DOHH2 (cell line): ENCODE results near the gene SDF2L1.
"Not testable (repeated sequence)": the region's sequence is repeated elsewhere in the genome, so short reads cannot be mapped to it uniquely, and the experiment has no call there.

Source experiments
- H3F3A ChIP-seq: fragments of 200-600 bp; sonication (generic), shearing (Covaris generic); 2 replicates; pipeline ENCODE4 v1.6.0; 2016; ENCODE audit warnings: antibody characterized with exemption, mild to moderate bottlenecking; ENCODE audit not compliant: control insufficient read depth, insufficient read depth
- H3K27ac ChIP-seq: fragments of 200-600 bp; sonication (generic); 2 replicates; pipeline ENCODE4 v1.5.1; 2014; ENCODE audit warnings: low read depth, mild to moderate bottlenecking, low read length, moderate library complexity
- H3K27me3 ChIP-seq: fragments of 200-600 bp; sonication (generic); 2 replicates; pipeline ENCODE4 v1.6.1; 2014; ENCODE audit warnings: mild to moderate bottlenecking, low read length, mixed read lengths; ENCODE audit not compliant: control insufficient read depth
- H3K36me3 ChIP-seq: fragments of 200-600 bp; sonication (generic); 2 replicates; pipeline ENCODE4 v1.6.1; 2014; ENCODE audit warnings: mild to moderate bottlenecking, low read length, moderate library complexity, mixed read lengths; ENCODE audit not compliant: control insufficient read depth
- H3K4me1 ChIP-seq: fragments of 200-600 bp; sonication (generic); 2 replicates; pipeline ENCODE4 v1.6.1; 2014; ENCODE audit warnings: mild to moderate bottlenecking, low read length, mixed read lengths; ENCODE audit not compliant: control insufficient read depth
- H3K4me2 ChIP-seq: fragments of 200-600 bp; sonication (generic); 2 replicates; pipeline ENCODE4 v1.6.0; 2014; ENCODE audit warnings: mild to moderate bottlenecking, low read length, moderate library complexity
- H3K4me3 ChIP-seq: fragments of 200-600 bp; sonication (generic); 2 replicates; pipeline ENCODE4 v1.5.1; 2014; ENCODE audit warnings: mild to moderate bottlenecking, low read length, mixed read lengths
- H3K79me2 ChIP-seq: fragments of 200-600 bp; sonication (generic); 2 replicates; pipeline ENCODE4 v1.6.1; 2014; ENCODE audit warnings: mild to moderate bottlenecking, low read length, mixed read lengths; ENCODE audit not compliant: control insufficient read depth
- H3K9me2 ChIP-seq: fragments of 200-600 bp; sonication (generic); replicated peaks from 2 replicates; pipeline ENCODE4 v1.6.1; 2014; ENCODE audit warnings: mild to moderate bottlenecking, low read length, mixed read lengths; ENCODE audit not compliant: control insufficient read depth
- H3K9me3 ChIP-seq: fragments of 200-600 bp; sonication (generic); 2 replicates; pipeline ENCODE4 v1.6.1; 2014; ENCODE audit warnings: antibody characterized with exemption, low read length, mixed read lengths; ENCODE audit not compliant: control insufficient read depth, insufficient read depth
- H4K20me1 ChIP-seq: fragments of 200-600 bp; sonication (generic); 2 replicates; pipeline ENCODE4 v1.6.0; 2014; ENCODE audit warnings: low read depth, mild to moderate bottlenecking, antibody characterized with exemption, low read length, moderate library complexity; ENCODE audit not compliant: control insufficient read depth, insufficient read depth
- EZH2phosphoT487 ChIP-seq: fragments of 200-600 bp; sonication (generic); IDR thresholded peaks from 2 replicates; pipeline ENCODE4 v1.6.1; 2017; ENCODE audit warnings: borderline replicate concordance, mild to moderate bottlenecking, antibody characterized with exemption, low read length, moderate library complexity, mixed read lengths
- TF ChIP-seq, protein P1 (sequence below): fragments of 200-600 bp; sonication (generic); IDR thresholded peaks from one replicate; pipeline ENCODE4 v1.5.1; 2014; ENCODE audit warnings: antibody characterized with exemption, mild to moderate bottlenecking, low read depth, low read length; ENCODE audit not compliant: poor library complexity, severe bottlenecking

Gene SDF2L1

DNA sequence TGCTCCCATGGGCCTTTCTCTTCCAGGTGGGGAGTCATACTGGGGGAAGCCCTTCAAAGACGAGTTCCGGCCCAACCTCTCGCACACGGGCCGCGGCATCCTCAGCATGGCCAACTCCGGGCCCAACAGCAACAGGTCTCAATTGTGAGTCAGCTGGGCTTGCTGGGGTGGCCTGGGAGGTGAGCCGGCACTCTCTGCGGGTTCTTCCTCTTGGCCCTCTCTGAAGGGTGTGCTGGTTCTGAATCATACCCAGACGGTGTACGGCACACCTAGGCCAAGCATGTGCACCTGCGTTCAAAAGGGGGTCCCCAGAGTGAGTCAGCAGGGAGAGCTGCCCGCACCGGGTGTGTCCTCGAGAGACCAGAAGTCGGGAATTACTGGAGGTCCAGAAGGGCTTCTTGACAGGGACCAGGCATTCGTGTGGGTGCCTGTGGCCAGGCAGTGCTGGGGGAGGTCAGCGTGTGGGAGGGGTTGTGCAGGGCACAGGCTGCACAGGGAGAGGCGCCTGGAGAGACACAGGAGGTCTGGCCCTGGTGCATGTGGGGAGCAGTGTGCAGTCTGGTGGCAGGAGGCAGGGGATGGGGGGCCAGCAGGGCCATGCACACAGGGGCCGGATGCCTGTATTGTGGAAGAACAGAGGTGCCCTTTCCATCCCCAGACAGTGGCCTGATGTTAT, 46.7 kb downstream of the SDF2L1 start:
- no peaks in the 10 kb centered on the region for H3K9me3 ChIP-seq
- TF ChIP-seq EZH2phosphoT487, result no peak
- TF ChIP-seq, protein P1, sequence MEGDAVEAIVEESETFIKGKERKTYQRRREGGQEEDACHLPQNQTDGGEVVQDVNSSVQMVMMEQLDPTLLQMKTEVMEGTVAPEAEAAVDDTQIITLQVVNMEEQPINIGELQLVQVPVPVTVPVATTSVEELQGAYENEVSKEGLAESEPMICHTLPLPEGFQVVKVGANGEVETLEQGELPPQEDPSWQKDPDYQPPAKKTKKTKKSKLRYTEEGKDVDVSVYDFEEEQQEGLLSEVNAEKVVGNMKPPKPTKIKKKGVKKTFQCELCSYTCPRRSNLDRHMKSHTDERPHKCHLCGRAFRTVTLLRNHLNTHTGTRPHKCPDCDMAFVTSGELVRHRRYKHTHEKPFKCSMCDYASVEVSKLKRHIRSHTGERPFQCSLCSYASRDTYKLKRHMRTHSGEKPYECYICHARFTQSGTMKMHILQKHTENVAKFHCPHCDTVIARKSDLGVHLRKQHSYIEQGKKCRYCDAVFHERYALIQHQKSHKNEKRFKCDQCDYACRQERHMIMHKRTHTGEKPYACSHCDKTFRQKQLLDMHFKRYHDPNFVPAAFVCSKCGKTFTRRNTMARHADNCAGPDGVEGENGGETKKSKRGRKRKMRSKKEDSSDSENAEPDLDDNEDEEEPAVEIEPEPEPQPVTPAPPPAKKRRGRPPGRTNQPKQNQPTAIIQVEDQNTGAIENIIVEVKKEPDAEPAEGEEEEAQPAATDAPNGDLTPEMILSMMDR, result no peak
- no peaks in the 10 kb centered on the region for H3K27me3 ChIP-seq
- no peaks in the 10 kb centered on the region for H3K79me2 ChIP-seq
- no peak overlapping the region for H3K4me2 ChIP-seq
- H3F3A ChIP-seq, result no peaks in the 10 kb centered on the region
- H4K20me1 ChIP-seq, result no peaks in the 10 kb centered on the region
- H3K4me3 ChIP-seq, result no peak overlapping the region
- peaks cover 60% of the 10 kb centered on the region for H3K36me3 ChIP-seq
- no peaks in the 10 kb centered on the region for H3K9me2 ChIP-seq
- H3K27ac ChIP-seq, result no peak overlapping the region
- H3K4me1 ChIP-seq, result no peaks in the 10 kb centered on the region

DNA sequence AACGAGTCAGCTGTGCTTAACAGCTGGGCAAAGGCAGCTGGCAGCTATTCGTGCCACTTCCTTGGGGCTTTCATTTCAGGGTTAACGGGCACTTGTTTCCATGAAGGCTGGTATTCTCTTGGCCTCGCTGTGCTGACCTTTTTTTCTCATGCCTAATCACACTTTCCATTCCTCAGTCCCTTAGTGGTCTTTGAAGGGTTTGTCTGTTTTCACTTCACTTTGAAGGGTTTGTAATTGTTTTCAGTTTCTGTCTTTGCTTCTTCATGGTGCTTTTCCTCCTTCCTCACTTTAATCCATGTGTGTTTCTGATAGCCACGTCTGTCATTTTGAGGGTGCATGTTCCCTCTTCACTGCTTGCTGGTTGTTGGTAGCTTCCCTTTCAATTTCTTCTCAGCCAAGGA, 48.3 kb downstream of the SDF2L1 start:
- Histone ChIP-seq H4K20me1 (no peaks in the 10 kb centered on the region), H3K36me3 (peaks cover 66% of the 10 kb centered on the region), H3K27me3 (no peaks in the 10 kb centered on the region), H3K79me2 (no peaks in the 10 kb centered on the region), H3F3A (no peaks in the 10 kb centered on the region), H3K9me3 (no peaks in the 10 kb centered on the region), H3K4me2 (no peak overlapping the region), H3K4me3 (no peak overlapping the region), H3K4me1 (no peaks in the 10 kb centered on the region), H3K9me2 (no peaks in the 10 kb centered on the region), H3K27ac (no peak overlapping the region)
- TF ChIP-seq, protein P1, result no peak
- TF ChIP-seq EZH2phosphoT487, result no peak

DNA sequence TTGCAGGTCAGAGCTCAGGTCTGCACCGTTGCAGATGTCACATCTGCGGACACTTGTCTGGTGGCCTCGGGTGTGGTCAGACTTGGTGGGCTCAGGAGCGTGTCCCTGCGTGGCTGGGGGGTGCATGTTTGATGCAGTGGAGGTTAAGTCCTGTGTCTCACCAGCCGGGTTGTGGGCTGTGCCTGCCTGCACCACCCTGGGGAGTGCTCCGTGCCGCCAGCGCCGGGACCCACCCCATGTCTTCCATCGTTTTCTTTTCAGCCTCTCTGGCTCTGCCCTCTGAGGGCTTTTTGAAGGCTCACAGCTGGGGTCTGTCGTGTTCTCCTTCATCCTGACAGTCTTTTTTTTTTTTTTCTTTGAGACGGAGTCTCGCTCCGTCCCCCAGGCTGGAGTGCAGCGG, 49.7 kb downstream of the SDF2L1 start:
- Histone ChIP-seq H3K4me1 (no peaks in the 10 kb centered on the region), H3K4me2 (no peak overlapping the region), H3K9me3 (no peaks in the 10 kb centered on the region), H3K36me3 (peaks cover 67% of the 10 kb centered on the region), H3K79me2 (no peaks in the 10 kb centered on the region), H3K27ac (no peak overlapping the region), H3K4me3 (no peak overlapping the region), H3F3A (no peaks in the 10 kb centered on the region), H3K27me3 (no peaks in the 10 kb centered on the region), H3K9me2 (no peaks in the 10 kb centered on the region), H4K20me1 (no peaks in the 10 kb centered on the region)
- TF ChIP-seq, protein P1, result no peak
- no peak for TF ChIP-seq EZH2phosphoT487

DNA sequence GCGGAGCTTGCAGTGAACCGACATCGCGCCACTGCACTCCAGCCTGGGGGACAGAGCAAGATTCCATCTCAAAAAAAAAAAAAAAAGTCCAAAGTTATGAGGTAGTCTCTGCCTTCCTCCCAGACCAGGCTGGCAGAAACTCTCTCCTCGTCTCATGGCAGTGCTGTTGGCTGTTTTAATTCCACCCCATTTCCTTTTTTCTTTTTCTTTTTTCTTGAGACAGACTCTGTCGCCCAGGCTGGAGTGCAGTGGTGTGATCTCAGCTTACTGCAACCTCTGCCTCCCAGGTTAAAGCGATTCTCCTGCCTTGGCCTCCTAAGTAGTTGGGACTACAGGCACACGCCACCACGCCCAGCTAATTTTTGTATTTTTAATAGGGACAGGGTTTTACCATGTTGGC, 50.8 kb downstream of the SDF2L1 start:
- not testable (repeated sequence) for H4K20me1 ChIP-seq, H3K9me2 ChIP-seq, H3K9me3 ChIP-seq, H3K4me2 ChIP-seq, H3K79me2 ChIP-seq, H3K4me1 ChIP-seq, H3F3A ChIP-seq, H3K27me3 ChIP-seq, H3K4me3 ChIP-seq, H3K27ac ChIP-seq
- H3K36me3 ChIP-seq, result peaks cover 70% of the 10 kb centered on the region
